K562 (cell line): ENCODE data around the gene LY6G5B. TPM values are rescaled to one million over a fixed set of nuclear protein-coding genes. Genes with fewer than 3 reads are reported as not detected.

Source experiments
- CTCF ChIP-seq, 3 experiments: IDR thresholded peaks in 2 of 3; conservative IDR thresholded peaks in 1 of 3; 2 replicates each; pipeline ENCODE4 v1.5.1; 2011 to 2012; ENCODE audit warnings: low read length in 3 of 3, mild to moderate bottlenecking in 3 of 3, control low read depth in 2 of 3, improper control_type of control experiment in 1 of 3, inconsistent platforms in 1 of 3, low read depth in 1 of 3, mixed read lengths in 1 of 3, moderate library complexity in 1 of 3; ENCODE audit not compliant: insufficient read depth in 2 of 3
- ELF4 ChIP-seq: fragments of 450-650 bp; formaldehyde crosslinking; IDR thresholded peaks from 2 replicates; pipeline ENCODE4 v1.4.0; 2022; ENCODE audit warnings: missing genetic modification characterization
- FOXM1 ChIP-seq, 2 experiments: fragments of 450-650 bp in 1 of 2; sonication (generic) in 1 of 2; formaldehyde crosslinking in 1 of 2; IDR thresholded peaks; 2 replicates each; pipeline versions ENCODE4 v1.6.1 to v1.9.0; 2017 to 2022; ENCODE audit warnings: low read depth in 2 of 2, mild to moderate bottlenecking in 2 of 2, missing genetic modification reagents in 1 of 2, moderate library complexity in 1 of 2
- KAT7 ChIP-seq: sonication (generic); formaldehyde crosslinking; IDR thresholded peaks from 2 replicates; pipeline ENCODE4 v1.8.0; 2022; ENCODE audit warnings: missing genetic modification reagents, mild to moderate bottlenecking, borderline replicate concordance
- STAT6 ChIP-seq: sonication (generic); formaldehyde crosslinking; IDR thresholded peaks from 2 replicates; pipeline ENCODE4 v1.8.1; 2023; ENCODE audit warnings: mild to moderate bottlenecking, missing genetic modification reagents
- ZNF318 ChIP-seq, 2 experiments: fragments of 450-650 bp; IDR thresholded peaks; 2 replicates each; pipeline ENCODE4 v1.6.1; 2016; ENCODE audit warnings: mild to moderate bottlenecking in 2 of 2, borderline replicate concordance in 1 of 2, low read depth in 1 of 2, moderate library complexity in 1 of 2
- ZNF79 ChIP-seq: fragments of 250-450 bp; sonication (Bioruptor Pico); IDR thresholded peaks from 2 replicates; pipeline ENCODE4 v1.4.0; 2020; ENCODE audit warnings: low read depth, mild to moderate bottlenecking, moderate library complexity
- polyA plus RNA-seq, 8 experiments: library from polyadenylated mRNA; depleted of rRNA in 4 of 8; stranded (reverse) in 5 of 8; unstranded in 3 of 8; fragments of >200 nt; fragmentation: Nextera tagmentation in 2 of 8; fragmentation: Illumina TruSeq in 1 of 8; extraction: Ambion mirVana in 2 of 8; extraction: Trizol in 1 of 8; gene quantifications; 2 replicates each; pipeline versions ENCODE4 v1.2.1 to v1.2.3, GENCODE V29; 2011 to 2014; ENCODE audit warnings: inconsistent platforms in 1 of 8, missing spikeins in 1 of 8
- total RNA-seq, 7 experiments: library from RNA; depleted of rRNA in 6 of 7; stranded (reverse); fragments of >200 nt in 6 of 7; fragmentation: Illumina TruSeq in 2 of 7; extraction: Trizol in 2 of 7; gene quantifications; 2 replicates each; pipeline versions ENCODE4 v1.2.1 to v1.2.3, GENCODE V29; 2011 to 2021; ENCODE audit warnings: low replicate concordance in 1 of 7

The LY6G5B gene
- total and polyA plus RNA-seq, 9 of the 15 experiments (the other 6 are each of a cell fraction or from before 2014, with no cell fraction given): 6.0 to 27.0 (median 7.5) TPM

GRCh38 chr6:31686483-31686882 is 16.7 kb downstream of the LY6G5B start (continued):
- TF ChIP-seq CTCF (IDR thresholded peaks at IDR 0.05 in 2 of 3, conservative IDR thresholded peaks at IDR 0.05 in 1 of 3; ENCODE audit: insufficient read depth in 2 of 3, low read depth in 1 of 3, low read length in 3 of 3) (0 out of 6 replicates have a peak, but pooled peaks of 1 of the 3 experiments have one; percentile 10), ZNF79 (CRISPR knock-in tag) (no peak), FOXM1 (IDR thresholded peaks at IDR 0.05; ENCODE audit: low read depth) (no peak), FOXM1 (CRISPR knock-in tag; IDR thresholded peaks at IDR 0.05; ENCODE audit: low read depth) (no peak), KAT7 (no peak), ELF4 (CRISPR knock-in tag) (peak; percentile 81; the same call in 1 of the 2 replicates), ZNF318 (IDR thresholded peaks at IDR 0.05; ENCODE audit: borderline replicate concordance in 1 of 2, low read depth in 1 of 2) (no peak), STAT6 (CRISPR knock-in tag) (no peak)
